Stimulated activated CD8-positive, alpha-beta memory T cell treated with anti-CD3 and anti-CD28 coated beads, Interleukin-7, amount 100 ng/mL, for 48 hours (primary cell): ENCODE measurements around the gene CSMD2.

Experiments used
- DNase-seq, 2 donors: peaks; one replicate each; pipeline ENCODE4 v3.0.0-alpha.2; 2020; ENCODE audit warnings: low read depth in 1 of 2; ENCODE audit errors: extremely low read depth in 1 of 2

Gene CSMD2

DNA sequence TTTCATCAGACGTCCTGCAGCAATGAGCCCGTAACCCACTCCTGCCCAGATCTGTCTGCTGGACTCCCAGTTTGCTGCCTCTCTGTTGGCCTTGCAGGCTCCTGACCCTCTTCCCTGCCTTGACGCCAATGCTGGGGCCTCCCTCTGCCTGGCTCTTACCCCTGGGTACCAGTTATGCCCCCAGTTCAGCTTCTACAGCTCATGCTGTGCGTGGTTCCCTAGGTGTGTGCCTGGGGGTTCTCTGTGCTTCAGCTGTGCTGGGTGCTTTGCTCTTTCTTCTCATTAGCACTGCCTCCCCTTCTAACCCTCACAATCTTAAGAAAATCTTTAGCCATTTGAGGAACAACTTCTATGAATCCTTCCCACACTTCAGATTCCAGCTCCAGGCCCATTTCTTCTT, 541.2 kb downstream of the CSMD2 start:
- no peak for DNase-seq

- DNase-seq = no peak
These were observed 542.3 kb downstream of the CSMD2 start for GRCh38 chr1:33622757-33623156.

GRCh38 chr1:33618636-33619035, 546.4 kb downstream of the CSMD2 start:
- DNase-seq = no peak

- DNase-seq = no peak
These were observed 547.6 kb downstream of the CSMD2 start for GRCh38 chr1:33617451-33617850.

- no peak for DNase-seq
These were observed 548.2 kb downstream of the CSMD2 start for GRCh38 chr1:33616780-33617179.

GRCh38 chr1:33615546-33615945, 549.5 kb downstream of the CSMD2 start:
- no peak for DNase-seq

- DNase-seq = no peak
These were observed 554.1 kb downstream of the CSMD2 start for GRCh38 chr1:33610864-33611455.

- no peak for DNase-seq
These were observed 554.6 kb downstream of the CSMD2 start for GRCh38 chr1:33610391-33610790.

GRCh38 chr1:33609739-33610138, 555.3 kb downstream of the CSMD2 start:
- DNase-seq = no peak

DNA sequence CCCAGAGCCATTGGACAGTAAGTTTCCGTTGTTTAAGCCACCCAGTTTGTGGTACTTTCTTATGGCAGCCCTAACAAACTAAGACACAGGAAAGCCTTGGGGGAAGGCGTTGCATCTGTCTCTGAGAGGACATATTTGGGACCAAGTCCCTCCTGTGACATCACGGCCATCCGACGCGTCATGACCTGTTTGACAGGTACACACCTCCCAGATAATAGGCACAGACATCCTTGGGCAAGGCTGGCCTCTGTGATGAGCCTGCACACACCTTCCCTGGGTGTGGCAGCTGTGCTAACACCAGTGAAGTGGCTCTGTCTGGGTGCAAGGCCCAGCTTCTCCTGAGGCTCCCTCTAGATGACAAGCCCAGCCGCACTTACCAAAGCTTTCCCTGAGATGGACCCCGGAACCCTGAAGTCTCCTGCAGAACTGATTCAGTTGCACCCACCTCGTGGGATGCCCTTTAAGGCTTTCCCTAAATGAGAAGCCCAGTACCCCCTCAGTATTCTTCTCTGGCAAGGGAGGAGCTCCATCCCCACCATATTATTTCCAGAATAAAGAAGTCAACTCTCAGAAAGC, 556.1 kb downstream of the CSMD2 start:
- DNase-seq = no peak

DNA sequence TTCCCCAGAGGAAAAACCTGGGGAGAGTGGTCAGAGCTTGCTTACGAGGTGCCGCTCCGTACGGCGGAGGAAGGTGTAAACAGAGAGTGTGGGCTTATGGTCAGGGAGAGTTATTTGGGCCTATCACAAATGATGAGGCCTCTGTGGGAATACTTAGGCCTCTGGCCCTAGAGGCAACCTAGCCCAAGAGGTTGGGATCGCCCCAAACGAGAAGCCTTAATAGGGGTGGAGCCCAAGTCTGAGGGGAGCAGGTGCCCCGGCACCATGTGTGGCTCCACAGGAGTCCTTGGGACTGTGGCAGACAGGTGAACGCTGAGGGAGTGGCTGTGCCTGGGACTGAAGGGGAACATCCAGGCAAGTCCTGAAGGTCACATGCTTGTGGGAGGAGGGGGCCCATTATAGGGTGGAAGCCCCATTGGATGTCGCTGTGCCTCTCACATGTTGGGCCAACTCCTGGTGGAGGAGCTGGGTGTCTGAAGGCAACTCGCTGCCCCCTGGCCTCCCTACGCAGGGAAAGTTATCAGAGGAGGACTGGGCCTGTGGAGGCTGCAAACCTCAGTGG, 557.5 kb downstream of the CSMD2 start:
- no peak for DNase-seq

GRCh38 chr1:33606272-33606671, 558.8 kb downstream of the CSMD2 start:
- DNase-seq = no peak

- DNase-seq = no peak
These were observed 562.8 kb downstream of the CSMD2 start for GRCh38 chr1:33602271-33602670.

GRCh38 chr1:33601751-33602150, 563.3 kb downstream of the CSMD2 start:
- DNase-seq = no peak

DNA sequence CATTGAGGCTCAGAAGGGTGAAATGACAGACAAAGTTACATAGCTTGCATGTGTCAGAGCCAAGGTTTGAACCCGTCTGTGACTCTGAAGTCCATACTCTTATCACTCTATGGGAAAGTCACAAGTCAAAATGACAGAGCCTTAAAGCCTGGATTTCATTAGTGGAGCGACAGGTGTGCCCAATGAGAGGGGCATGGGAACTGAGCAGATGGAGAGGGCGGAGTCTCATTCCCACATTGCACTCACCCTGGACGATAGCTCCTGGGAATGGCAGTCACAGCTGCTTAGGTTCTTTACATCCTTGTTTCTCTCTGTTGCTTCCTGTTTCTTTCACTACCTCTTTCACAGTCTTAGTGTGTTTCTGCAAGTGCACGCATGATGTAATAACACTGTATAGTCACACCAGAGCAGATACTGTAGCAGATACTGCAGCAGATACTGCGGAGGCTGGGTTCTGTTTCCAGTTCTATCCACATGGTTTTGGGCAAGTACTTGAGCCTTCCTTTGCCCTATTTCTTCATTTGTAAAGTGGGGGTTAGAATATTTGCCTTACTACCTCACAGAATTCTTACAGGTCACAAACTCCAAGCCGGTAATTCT, 565.4 kb downstream of the CSMD2 start:
- DNase-seq = no peak

GRCh38 chr1:33588726-33589125, 576.3 kb downstream of the CSMD2 start:
- no peak for DNase-seq

DNA sequence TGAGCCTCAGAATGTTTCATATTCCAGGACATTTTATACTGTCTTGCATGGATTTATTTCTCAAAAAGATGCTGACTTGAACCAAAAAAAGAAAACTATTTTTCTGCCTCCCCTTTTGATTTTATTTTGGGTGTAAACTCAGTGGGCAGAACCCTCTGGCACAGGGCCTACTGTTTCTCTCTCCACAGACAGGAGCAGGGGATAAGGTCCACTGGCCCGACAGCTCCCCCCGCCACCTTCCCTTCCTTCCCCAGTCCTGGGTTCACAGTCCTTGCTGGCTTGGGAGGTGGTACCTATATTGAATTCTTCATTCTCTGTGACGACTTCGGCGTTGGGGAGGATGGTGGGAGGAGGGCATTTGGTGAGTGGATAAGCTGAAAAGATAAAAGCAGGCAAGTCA, 578.2 kb downstream of the CSMD2 start:
- no peak for DNase-seq

DNA sequence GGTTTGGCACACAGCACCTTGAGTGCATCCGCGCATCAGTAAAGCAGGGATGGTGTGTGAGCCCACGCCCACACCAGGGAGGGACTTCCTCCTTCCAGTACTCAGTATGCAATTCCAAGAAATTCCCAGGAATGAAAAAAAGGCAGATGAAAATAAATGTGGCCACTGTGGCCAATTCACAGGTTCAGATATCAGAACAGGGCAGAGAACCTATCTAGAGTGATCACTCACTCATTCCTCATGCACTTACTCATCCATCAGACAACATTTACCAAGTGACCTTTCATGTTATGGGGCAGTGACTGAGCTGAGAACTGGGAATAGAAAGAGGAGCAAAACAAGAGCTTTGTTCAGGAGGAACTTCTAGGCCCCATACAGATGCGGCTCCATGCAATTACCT, 578.9 kb downstream of the CSMD2 start:
- DNase-seq = no peak

- DNase-seq = no peak
These were observed 581.5 kb downstream of the CSMD2 start for GRCh38 chr1:33583567-33583966.

DNA sequence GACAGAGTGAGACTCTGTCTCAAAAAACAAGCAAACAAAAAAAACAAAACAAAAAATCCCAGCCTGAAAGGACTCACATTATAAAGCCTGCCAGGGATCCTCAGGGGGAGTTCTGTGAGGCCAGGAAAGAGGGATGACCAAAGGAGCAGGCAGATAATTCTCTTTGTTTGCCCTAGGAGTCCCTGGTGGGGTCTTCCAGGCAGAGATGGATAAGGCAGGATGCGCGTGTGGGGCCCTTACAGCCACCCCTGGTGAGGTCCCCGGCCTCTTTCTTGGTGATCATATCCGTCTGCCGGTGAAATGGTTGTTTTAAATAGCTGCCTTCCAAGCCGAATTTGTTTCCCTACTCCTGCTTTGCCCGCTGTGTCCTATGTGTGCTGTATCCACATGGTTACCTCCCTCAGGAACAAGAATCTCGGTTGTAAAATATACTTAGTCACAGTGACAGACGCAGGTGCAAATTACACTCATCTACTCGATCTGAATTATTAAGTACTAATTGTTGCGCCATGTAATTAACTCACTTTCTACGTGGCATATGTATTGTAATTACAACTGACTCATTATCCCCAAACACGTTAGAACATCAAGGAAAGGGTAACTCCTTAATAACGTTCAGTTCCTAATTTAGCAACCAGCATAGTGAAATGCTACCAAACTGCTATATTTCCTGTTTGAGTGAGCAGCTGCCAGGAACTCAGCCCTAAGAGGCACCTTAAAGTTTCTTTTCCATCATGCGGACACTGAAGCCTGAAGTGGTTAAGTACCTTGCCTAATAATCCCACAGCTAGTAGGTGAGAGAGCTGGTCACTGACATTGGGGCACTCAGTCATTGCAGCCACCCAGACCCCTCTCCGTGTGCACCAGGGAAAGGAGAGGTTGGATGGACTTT, 586.2 kb downstream of the CSMD2 start:
- no peak for DNase-seq

DNA sequence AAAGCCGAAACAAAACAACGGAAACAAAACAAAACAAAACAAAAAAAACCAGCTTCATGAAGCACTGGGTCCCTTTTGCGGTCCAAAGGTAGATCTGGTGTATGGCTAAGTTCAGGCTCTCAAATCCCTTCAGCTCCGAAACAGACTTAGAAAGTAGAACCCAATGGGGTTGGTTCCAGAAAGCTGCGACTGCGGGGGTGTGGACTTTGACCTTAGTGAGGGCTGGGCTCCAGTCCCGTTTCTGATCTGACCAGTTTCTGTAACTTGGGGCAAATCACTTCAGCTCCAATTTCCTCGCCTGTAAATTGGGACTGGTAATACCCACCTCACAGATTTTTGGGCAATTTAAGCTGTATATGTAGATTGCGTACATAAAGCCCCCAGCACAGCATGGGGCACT, 587.4 kb downstream of the CSMD2 start:
- DNase-seq = no peak
